ENCODE results near the gene MLLT10.
A peak's percentile ranks its signal among the peaks of the same experiment; 100 is the strongest.
"Not testable (repeated sequence)": the region's sequence is repeated elsewhere in the genome, so short reads cannot be mapped to it uniquely, and the experiment has no call there.

MLLT10 gene

GRCh38 chr10:21579291-21579690 is 45.3 kb downstream of the MLLT10 start:
- DNase-seq (ENCODE audit: low read depth in 2 of 2), result no peak

GRCh38 chr10:21581421-21581834 is 47.4 kb downstream of the MLLT10 start:
- peak in 1 of 2 donors; percentile 17 for DNase-seq (ENCODE audit: low read depth in 2 of 2)

- no peak for DNase-seq (ENCODE audit: low read depth in 2 of 2)
Measured at GRCh38 chr10:21584834-21585530, 51.0 kb downstream of the MLLT10 start.

GRCh38 chr10:21587391-21587790 is 53.4 kb downstream of the MLLT10 start:
- no peak for DNase-seq (ENCODE audit: low read depth in 2 of 2)

- DNase-seq (ENCODE audit: low read depth in 2 of 2), result not testable (repeated sequence)
Measured at GRCh38 chr10:21588159-21588558, 54.1 kb downstream of the MLLT10 start.

GRCh38 chr10:21593986-21594385 is 60.0 kb downstream of the MLLT10 start:
- DNase-seq (ENCODE audit: low read depth in 2 of 2), result no peak

- no peak for DNase-seq (ENCODE audit: low read depth in 2 of 2)
Measured at GRCh38 chr10:21599582-21599981, 65.5 kb downstream of the MLLT10 start.

GRCh38 chr10:21600804-21601433 is 66.9 kb downstream of the MLLT10 start:
- DNase-seq (ENCODE audit: low read depth in 2 of 2), result no peak

- DNase-seq (ENCODE audit: low read depth in 2 of 2), result no peak
Measured at GRCh38 chr10:21602313-21602712, 68.3 kb downstream of the MLLT10 start.

- no peak for DNase-seq (ENCODE audit: low read depth in 2 of 2)
Measured at GRCh38 chr10:21603721-21604120, 69.7 kb downstream of the MLLT10 start.

- no peak for DNase-seq (ENCODE audit: low read depth in 2 of 2)
Measured at GRCh38 chr10:21604651-21605050, 70.6 kb downstream of the MLLT10 start.

GRCh38 chr10:21607907-21608306 is 73.9 kb downstream of the MLLT10 start:
- DNase-seq (ENCODE audit: low read depth in 2 of 2), result no peak

- no peak for DNase-seq (ENCODE audit: low read depth in 2 of 2)
Measured at GRCh38 chr10:21614000-21614399, 80.0 kb downstream of the MLLT10 start.

- DNase-seq (ENCODE audit: low read depth in 2 of 2), result no peak
Measured at GRCh38 chr10:21617267-21617666, 83.2 kb downstream of the MLLT10 start.

GRCh38 chr10:21623291-21623690 is 89.3 kb downstream of the MLLT10 start:
- DNase-seq (ENCODE audit: low read depth in 2 of 2), result no peak

- DNase-seq (ENCODE audit: low read depth in 2 of 2), result not testable (repeated sequence)
Measured at GRCh38 chr10:21624421-21624820, 90.4 kb downstream of the MLLT10 start.

- no peak for DNase-seq (ENCODE audit: low read depth in 2 of 2)
Measured at GRCh38 chr10:21624951-21625350, 90.9 kb downstream of the MLLT10 start.

GRCh38 chr10:21625623-21626229 is 91.7 kb downstream of the MLLT10 start:
- no peak for DNase-seq (ENCODE audit: low read depth in 2 of 2)

- DNase-seq (ENCODE audit: low read depth in 2 of 2), result no peak
Measured at GRCh38 chr10:21626457-21627161, 92.6 kb downstream of the MLLT10 start.

GRCh38 chr10:21627331-21627730 is 93.3 kb downstream of the MLLT10 start:
- DNase-seq (ENCODE audit: low read depth in 2 of 2), result no peak

GRCh38 chr10:21628023-21628422 is 94.0 kb downstream of the MLLT10 start:
- DNase-seq (ENCODE audit: low read depth in 2 of 2), result no peak

GRCh38 chr10:21628645-21629044 is 94.6 kb downstream of the MLLT10 start:
- DNase-seq (ENCODE audit: low read depth in 2 of 2), result not testable (repeated sequence)

Measured in stimulated activated CD4-positive, alpha-beta T cell treated with anti-CD3 and anti-CD28 coated beads, Interleukin-4, amount 100 ng/mL, for 48 hours (primary cell).